Measurements from ENCODE around the gene TBC1D24. TPM values are rescaled to one million over a fixed set of nuclear protein-coding genes. Genes with fewer than 3 reads are reported as not detected.

TBC1D24 gene
- total and polyA plus RNA-seq, 9 of the 15 experiments (the other 6 are each of a cell fraction or from before 2014, with no cell fraction given) = 1.7 to 22.6 (median 7.2) TPM

GRCh38 chr16:2473999-2474876 lies 689 bp upstream of the TBC1D24 start (continued):
- 0 out of 2 replicates have a peak, but pooled peaks have one; percentile 24 for TF ChIP-seq CEBPG (CRISPR knock-in tag; IDR thresholded peaks at IDR 0.05)
- no peak for TF ChIP-seq CEBPG (tag; conservative IDR thresholded peaks at IDR 0.05 in 1 of 2, IDR thresholded peaks at IDR 0.05 in 1 of 2)
- TF ChIP-seq NR2C2 (CRISPR knock-in tag; IDR thresholded peaks at IDR 0.05) = 0 out of 2 replicates have a peak, but pooled peaks have one; percentile 25
- peak; percentile 58 for TF ChIP-seq NR2C2 (tag; IDR thresholded peaks at IDR 0.05)
- TF ChIP-seq BRF2 (IDR thresholded peaks at IDR 0.05; ENCODE audit: borderline replicate concordance, insufficient read depth, insufficient read length) = no peak
- no peak for TF ChIP-seq BCL6 (CRISPR knock-in tag; IDR thresholded peaks at IDR 0.05)
- no peak for TF ChIP-seq PML (IDR thresholded peaks at IDR 0.05; ENCODE audit: low read length)
- 0 out of 2 replicates have a peak, but pooled peaks have one; percentile 9 for TF ChIP-seq HCFC1 (IDR thresholded peaks at IDR 0.05; ENCODE audit: low read depth, low read length)
- TF ChIP-seq, protein P1, sequence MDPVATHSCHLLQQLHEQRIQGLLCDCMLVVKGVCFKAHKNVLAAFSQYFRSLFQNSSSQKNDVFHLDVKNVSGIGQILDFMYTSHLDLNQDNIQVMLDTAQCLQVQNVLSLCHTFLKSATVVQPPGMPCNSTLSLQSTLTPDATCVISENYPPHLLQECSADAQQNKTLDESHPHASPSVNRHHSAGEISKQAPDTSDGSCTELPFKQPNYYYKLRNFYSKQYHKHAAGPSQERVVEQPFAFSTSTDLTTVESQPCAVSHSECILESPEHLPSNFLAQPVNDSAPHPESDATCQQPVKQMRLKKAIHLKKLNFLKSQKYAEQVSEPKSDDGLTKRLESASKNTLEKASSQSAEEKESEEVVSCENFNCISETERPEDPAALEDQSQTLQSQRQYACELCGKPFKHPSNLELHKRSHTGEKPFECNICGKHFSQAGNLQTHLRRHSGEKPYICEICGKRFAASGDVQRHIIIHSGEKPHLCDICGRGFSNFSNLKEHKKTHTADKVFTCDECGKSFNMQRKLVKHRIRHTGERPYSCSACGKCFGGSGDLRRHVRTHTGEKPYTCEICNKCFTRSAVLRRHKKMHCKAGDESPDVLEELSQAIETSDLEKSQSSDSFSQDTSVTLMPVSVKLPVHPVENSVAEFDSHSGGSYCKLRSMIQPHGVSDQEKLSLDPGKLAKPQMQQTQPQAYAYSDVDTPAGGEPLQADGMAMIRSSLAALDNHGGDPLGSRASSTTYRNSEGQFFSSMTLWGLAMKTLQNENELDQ (CRISPR knock-in tag; IDR thresholded peaks at IDR 0.05; ENCODE audit: borderline replicate concordance) = no peak
- TF ChIP-seq, protein P2, sequence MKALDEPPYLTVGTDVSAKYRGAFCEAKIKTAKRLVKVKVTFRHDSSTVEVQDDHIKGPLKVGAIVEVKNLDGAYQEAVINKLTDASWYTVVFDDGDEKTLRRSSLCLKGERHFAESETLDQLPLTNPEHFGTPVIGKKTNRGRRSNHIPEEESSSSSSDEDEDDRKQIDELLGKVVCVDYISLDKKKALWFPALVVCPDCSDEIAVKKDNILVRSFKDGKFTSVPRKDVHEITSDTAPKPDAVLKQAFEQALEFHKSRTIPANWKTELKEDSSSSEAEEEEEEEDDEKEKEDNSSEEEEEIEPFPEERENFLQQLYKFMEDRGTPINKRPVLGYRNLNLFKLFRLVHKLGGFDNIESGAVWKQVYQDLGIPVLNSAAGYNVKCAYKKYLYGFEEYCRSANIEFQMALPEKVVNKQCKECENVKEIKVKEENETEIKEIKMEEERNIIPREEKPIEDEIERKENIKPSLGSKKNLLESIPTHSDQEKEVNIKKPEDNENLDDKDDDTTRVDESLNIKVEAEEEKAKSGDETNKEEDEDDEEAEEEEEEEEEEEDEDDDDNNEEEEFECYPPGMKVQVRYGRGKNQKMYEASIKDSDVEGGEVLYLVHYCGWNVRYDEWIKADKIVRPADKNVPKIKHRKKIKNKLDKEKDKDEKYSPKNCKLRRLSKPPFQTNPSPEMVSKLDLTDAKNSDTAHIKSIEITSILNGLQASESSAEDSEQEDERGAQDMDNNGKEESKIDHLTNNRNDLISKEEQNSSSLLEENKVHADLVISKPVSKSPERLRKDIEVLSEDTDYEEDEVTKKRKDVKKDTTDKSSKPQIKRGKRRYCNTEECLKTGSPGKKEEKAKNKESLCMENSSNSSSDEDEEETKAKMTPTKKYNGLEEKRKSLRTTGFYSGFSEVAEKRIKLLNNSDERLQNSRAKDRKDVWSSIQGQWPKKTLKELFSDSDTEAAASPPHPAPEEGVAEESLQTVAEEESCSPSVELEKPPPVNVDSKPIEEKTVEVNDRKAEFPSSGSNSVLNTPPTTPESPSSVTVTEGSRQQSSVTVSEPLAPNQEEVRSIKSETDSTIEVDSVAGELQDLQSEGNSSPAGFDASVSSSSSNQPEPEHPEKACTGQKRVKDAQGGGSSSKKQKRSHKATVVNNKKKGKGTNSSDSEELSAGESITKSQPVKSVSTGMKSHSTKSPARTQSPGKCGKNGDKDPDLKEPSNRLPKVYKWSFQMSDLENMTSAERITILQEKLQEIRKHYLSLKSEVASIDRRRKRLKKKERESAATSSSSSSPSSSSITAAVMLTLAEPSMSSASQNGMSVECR (CRISPR knock-in tag; IDR thresholded peaks at IDR 0.05) = peak; percentile 54; the same call in 1 of the 2 replicates
- TF ChIP-seq SMARCB1 (IDR thresholded peaks at IDR 0.05; ENCODE audit: insufficient read length, low read depth) = no peak
- no peak for TF ChIP-seq CHD4 (IDR thresholded peaks at IDR 0.05; ENCODE audit: insufficient read depth, insufficient replicate concordance, low read depth, low read length, poor library complexity, severe bottlenecking)
- TF ChIP-seq ZNF253 (CRISPR knock-in tag; conservative IDR thresholded peaks at IDR 0.05) = no peak
